ENCODE results near the gene AK1.

Gene AK1

GRCh38 chr9:127877566-127877998 is at the start of gene AK1:
Gene AK1, minus strand, starts transcription at chr9:127877675. Its CDS starts 3,058 bp downstream, at chr9:127874617.
- no peak for DNase-seq (ENCODE audit: low read depth)

- no peak for DNase-seq (ENCODE audit: low read depth)
Measured at GRCh38 chr9:127926906-127927200, 49.4 kb upstream of the AK1 start.

GRCh38 chr9:127925959-127926905 is 48.8 kb upstream of the AK1 start:
- DNase-seq (ENCODE audit: low read depth), result no peak

GRCh38 chr9:127924736-127925444 is 47.4 kb upstream of the AK1 start:
- no peak for DNase-seq (ENCODE audit: low read depth)

- no peak for DNase-seq (ENCODE audit: low read depth)
Measured at GRCh38 chr9:127923771-127924170, 46.3 kb upstream of the AK1 start.

GRCh38 chr9:127923046-127923445 is 45.6 kb upstream of the AK1 start:
- no peak for DNase-seq (ENCODE audit: low read depth)

GRCh38 chr9:127921557-127922120 is 44.2 kb upstream of the AK1 start:
- peak; percentile 55 for DNase-seq (ENCODE audit: low read depth)

- DNase-seq (ENCODE audit: low read depth), result no peak
Measured at GRCh38 chr9:127920794-127921193, 43.3 kb upstream of the AK1 start.

- no peak for DNase-seq (ENCODE audit: low read depth)
Measured at GRCh38 chr9:127919253-127919815, 41.9 kb upstream of the AK1 start.

GRCh38 chr9:127918183-127919107 is 41.0 kb upstream of the AK1 start:
- DNase-seq (ENCODE audit: low read depth), result no peak

- no peak for DNase-seq (ENCODE audit: low read depth)
Measured at GRCh38 chr9:127917603-127918002, 40.1 kb upstream of the AK1 start.

GRCh38 chr9:127916720-127917581 is 39.5 kb upstream of the AK1 start, which contains the start of gene ST6GALNAC4:
Gene ST6GALNAC4, minus strand, starts transcription at chr9:127917041. Its CDS starts 622 bp downstream, at chr9:127916419.
- peak; percentile 94 for DNase-seq (ENCODE audit: low read depth)

GRCh38 chr9:127915801-127916719 is 38.6 kb upstream of the AK1 start:
- DNase-seq (ENCODE audit: low read depth), result no peak

GRCh38 chr9:127915325-127915752 is 37.9 kb upstream of the AK1 start:
- DNase-seq (ENCODE audit: low read depth), result no peak

- no peak for DNase-seq (ENCODE audit: low read depth)
Measured at GRCh38 chr9:127913682-127914081, 36.2 kb upstream of the AK1 start.

- no peak for DNase-seq (ENCODE audit: low read depth)
Measured at GRCh38 chr9:127912882-127913281, 35.4 kb upstream of the AK1 start.

- DNase-seq (ENCODE audit: low read depth), result no peak
Measured at GRCh38 chr9:127912296-127912695, 34.8 kb upstream of the AK1 start.

- DNase-seq (ENCODE audit: low read depth), result no peak
Measured at GRCh38 chr9:127910613-127911205, 33.2 kb upstream of the AK1 start.

- DNase-seq (ENCODE audit: low read depth), result no peak
Measured at GRCh38 chr9:127909839-127910273, 32.4 kb upstream of the AK1 start.

Data from stimulated activated CD4-positive, alpha-beta T cell treated with anti-CD3 and anti-CD28 coated beads, Interleukin-2, amount 100 ng/mL, for 4 hours (primary cell).